IMR-90 (cell line): ENCODE data around the gene NIPAL4. TPM values are rescaled to one million over a fixed set of nuclear protein-coding genes. Genes with fewer than 3 reads are reported as not detected.

Experiments used
- ATAC-seq: fragments of 200-7000 bp; cut with Tn5 transposase; 2 replicates; pipeline ENCODE4 v1.9.1; 2020; ENCODE audit warnings: low read depth, mild to moderate bottlenecking, moderate library complexity
- BruUV-seq: library from RNA; stranded (reverse); fragments of 400-500 nt; replicated peaks from 2 replicates; lab custom pipeline; 2021; lab: Mats Ljungman, UMichigan
- CTCF ChIA-PET: fragments of 300-600 bp; formaldehyde crosslinking; extraction: SDS; loops from one replicate; lab custom pipeline; 2021; ENCODE audit warnings: antibody characterized with exemption; lab: Yijun Ruan, JAX
- POLR2A ChIA-PET: fragments of 300-600 bp; sonication (Branson Sonifier 250); formaldehyde crosslinking; loops from one replicate; lab custom pipeline; 2022; ENCODE audit warnings: antibody characterized with exemption; ENCODE audit not compliant: unreplicated experiment; lab: Charles Lee
- DNase-seq: peaks from one replicate; pipeline ENCODE4 v3.0.0; 2013
- H2AFZ ChIP-seq: replicated peaks from 2 replicates; pipeline ENCODE3; 2013; ENCODE audit warnings: low read length, mild to moderate bottlenecking; ENCODE audit not compliant: poor library complexity
- H2AK5ac ChIP-seq: 2 replicates; pipeline ENCODE4 v1.6.1; 2013; ENCODE audit warnings: low read depth, low read length, inconsistent platforms
- H2AK9ac ChIP-seq: replicated peaks from 2 replicates; pipeline ENCODE3; 2013; ENCODE audit warnings: mild to moderate bottlenecking, low read depth, low read length, moderate library complexity; ENCODE audit not compliant: poor library complexity
- H2BK120ac ChIP-seq: 2 replicates; pipeline ENCODE4 v1.6.1; 2013; ENCODE audit warnings: low read depth, low read length, inconsistent platforms
- H2BK15ac ChIP-seq: 3 replicates; pipeline ENCODE4 v1.6.1; 2013; ENCODE audit warnings: low read depth, low read length, inconsistent platforms
- H2BK20ac ChIP-seq: 2 replicates; pipeline ENCODE4 v1.6.1; 2013; ENCODE audit warnings: low read depth, mild to moderate bottlenecking, inconsistent platforms, low read length, moderate library complexity
- H2BK5ac ChIP-seq: 2 replicates; pipeline ENCODE4 v1.6.1; 2013; ENCODE audit warnings: mild to moderate bottlenecking, low read depth, low read length, inconsistent platforms; ENCODE audit not compliant: poor library complexity, severe bottlenecking
- H3K14ac ChIP-seq: replicated peaks from 2 replicates; pipeline ENCODE4 v1.6.1; 2013; ENCODE audit warnings: low read depth, low read length, inconsistent platforms
- H3K18ac ChIP-seq: 2 replicates; pipeline ENCODE4 v1.6.1; 2013; ENCODE audit warnings: low read depth, low read length, control low read depth
- H3K23ac ChIP-seq: 2 replicates; pipeline ENCODE4 v1.6.1; 2013; ENCODE audit warnings: low read depth, low read length, inconsistent platforms
- H3K27ac ChIP-seq: 2 replicates; pipeline ENCODE4 v1.5.1; 2013; ENCODE audit warnings: mild to moderate bottlenecking, control low read depth, low read length; ENCODE audit not compliant: insufficient read depth
- H3K27me3 ChIP-seq: 2 replicates; pipeline ENCODE4 v1.6.1; 2013; ENCODE audit warnings: low read length; ENCODE audit not compliant: control insufficient read depth, insufficient read depth
- H3K36me3 ChIP-seq: 2 replicates; pipeline ENCODE4 v1.6.1; 2013; ENCODE audit warnings: low read length, mixed read lengths; ENCODE audit not compliant: control insufficient read depth, insufficient read depth
- H3K4ac ChIP-seq: 2 replicates; pipeline ENCODE4 v1.6.1; 2013; ENCODE audit warnings: low read depth, low read length, inconsistent platforms
- H3K4me1 ChIP-seq: 2 replicates; pipeline ENCODE4 v1.6.1; 2013; ENCODE audit warnings: low read length, mixed read lengths; ENCODE audit not compliant: control insufficient read depth, insufficient read depth
- H3K4me2 ChIP-seq: 2 replicates; pipeline ENCODE4 v1.6.1; 2013; ENCODE audit warnings: low read depth, mild to moderate bottlenecking, control low read depth, low read length, moderate library complexity
- H3K4me3 ChIP-seq: 2 replicates; pipeline ENCODE4 v1.5.1; 2013; ENCODE audit warnings: low read depth, mild to moderate bottlenecking, control low read depth, low read length, moderate library complexity; ENCODE audit not compliant: insufficient read depth
- H3K56ac ChIP-seq: 2 replicates; pipeline ENCODE4 v1.6.1; 2013; ENCODE audit warnings: low read length, inconsistent platforms; ENCODE audit not compliant: insufficient read depth; ENCODE audit errors: extremely low read depth
- H3K79me1 ChIP-seq, 2 experiments: 2 replicates each; pipeline ENCODE4 v1.6.1; 2013; ENCODE audit warnings: low read length in 2 of 2, inconsistent platforms in 1 of 2, low read depth in 1 of 2
- H3K9ac ChIP-seq: 2 replicates; pipeline ENCODE4 v1.6.1; 2013; ENCODE audit warnings: low read depth, low read length, control low read depth
- H3K9me1 ChIP-seq: 2 replicates; pipeline ENCODE4 v1.6.1; 2013; ENCODE audit warnings: low read length, inconsistent platforms; ENCODE audit not compliant: insufficient read depth
- H3K9me3 ChIP-seq: 2 replicates; pipeline ENCODE4 v1.6.1; 2013; ENCODE audit warnings: low read length; ENCODE audit not compliant: control insufficient read depth, insufficient read depth
- H4K20me1 ChIP-seq: 2 replicates; pipeline ENCODE4 v1.6.1; 2013; ENCODE audit warnings: low read length, inconsistent platforms; ENCODE audit not compliant: insufficient read depth
- H4K5ac ChIP-seq: 2 replicates; pipeline ENCODE4 v1.6.1; 2013; ENCODE audit warnings: mild to moderate bottlenecking, low read depth, low read length, control low read depth
- H4K8ac ChIP-seq, 2 experiments: 2 replicates each; pipeline ENCODE4 v1.6.1; 2013; ENCODE audit warnings: low read depth in 2 of 2, low read length in 2 of 2, control low read depth in 1 of 2, inconsistent platforms in 1 of 2
- H4K91ac ChIP-seq: 2 replicates; pipeline ENCODE4 v1.6.1; 2013; ENCODE audit warnings: low read depth, low read length, inconsistent platforms; ENCODE audit not compliant: insufficient read depth
- BHLHE40 ChIP-seq: fragments of 150-350 bp; IDR thresholded peaks from 2 replicates; pipeline ENCODE4 v1.6.1; 2016; ENCODE audit warnings: mild to moderate bottlenecking, low read depth, low read length
- CEBPB ChIP-seq: IDR thresholded peaks from 2 replicates; pipeline ENCODE4 v1.6.1; 2012; ENCODE audit warnings: low read depth, low read length, improper control_type of control experiment
- CHD1 ChIP-seq: IDR thresholded peaks from 2 replicates; pipeline ENCODE4 v1.6.1; 2012; ENCODE audit warnings: low read depth, low read length, improper control_type of control experiment
- CTCF ChIP-seq: conservative IDR thresholded peaks from 2 replicates; pipeline ENCODE4 v1.5.1; 2012; ENCODE audit warnings: mild to moderate bottlenecking, low read depth, low read length, improper control_type of control experiment
- ELK1 ChIP-seq: fragments of 150-350 bp; IDR thresholded peaks from 2 replicates; pipeline ENCODE4 v1.6.1; 2016; ENCODE audit warnings: low read depth, mild to moderate bottlenecking, low read length, moderate library complexity, borderline replicate concordance
- FOS ChIP-seq: fragments of 150-350 bp; IDR thresholded peaks from 2 replicates; pipeline ENCODE4 v1.6.1; 2016; ENCODE audit warnings: low read depth, low read length
- MAFK ChIP-seq: IDR thresholded peaks from 2 replicates; pipeline ENCODE4 v1.6.1; 2012; ENCODE audit warnings: low read depth, low read length, improper control_type of control experiment
- MAZ ChIP-seq: IDR thresholded peaks from 2 replicates; pipeline ENCODE4 v1.6.1; 2012; ENCODE audit warnings: low read depth, mild to moderate bottlenecking, low read length, improper control_type of control experiment, moderate library complexity, borderline replicate concordance
- MXI1 ChIP-seq: IDR thresholded peaks from 2 replicates; pipeline ENCODE4 v1.6.1; 2012; ENCODE audit warnings: low read depth, mild to moderate bottlenecking, low read length, moderate library complexity, borderline replicate concordance
- NFE2L2 ChIP-seq: fragments of 150-350 bp; IDR thresholded peaks from 2 replicates; pipeline ENCODE4 v1.6.1; 2016; ENCODE audit warnings: low read depth, mild to moderate bottlenecking, low read length
- POLR2A ChIP-seq: IDR thresholded peaks from 2 replicates; pipeline ENCODE4 v1.6.1; 2012; ENCODE audit warnings: mild to moderate bottlenecking, low read depth, low read length
- RAD21 ChIP-seq: IDR thresholded peaks from 2 replicates; pipeline ENCODE4 v1.6.1; 2012; ENCODE audit warnings: low read length, improper control_type of control experiment
- RCOR1 ChIP-seq: IDR thresholded peaks from 2 replicates; pipeline ENCODE4 v1.6.1; 2012; ENCODE audit warnings: mild to moderate bottlenecking, low read length, improper control_type of control experiment; ENCODE audit not compliant: insufficient replicate concordance
- RFX5 ChIP-seq: IDR thresholded peaks from 2 replicates; pipeline ENCODE4 v1.8.0; 2012; ENCODE audit warnings: low read depth, mild to moderate bottlenecking, low read length, moderate library complexity
- SMC3 ChIP-seq: fragments of 150-350 bp; IDR thresholded peaks from 2 replicates; pipeline ENCODE4 v1.6.1; 2016; ENCODE audit warnings: low read depth, mild to moderate bottlenecking, antibody characterized with exemption, low read length, moderate library complexity
- USF2 ChIP-seq: fragments of 150-350 bp; IDR thresholded peaks from 2 replicates; pipeline ENCODE4 v1.6.1; 2017; ENCODE audit warnings: mild to moderate bottlenecking, antibody characterized with exemption, low read length, low read depth
- WGBS, 2 experiments: methylation state at CpG; one replicate each; pipeline versions ENCODE4 v1.1.5 to v1.1.7; 2013; ENCODE audit warnings: missing lambda C conversion rate in 2 of 2; ENCODE audit not compliant: insufficient read length in 1 of 2; ENCODE audit errors: extremely low coverage in 2 of 2; 5-methylcytosine and 5-hydroxymethylcytosine counted together
- dilution Hi-C: fragments of 300-500 bp; cut with HindIII; formaldehyde crosslinking; loops from one replicate; pipeline ENCODE4 v1.14.3; 2018; ENCODE audit warnings: low sequenced_read_pairs; ENCODE audit not compliant: unreplicated experiment
- in situ Hi-C: fragments of 300-500 bp; cut with MboI; formaldehyde crosslinking; loops from 3 replicates; pipeline ENCODE4 v1.14.3; 2019; ENCODE audit warnings: low sequenced_read_pairs, inconsistent platforms, mixed read lengths
- intact Hi-C: fragments of 100-400 bp; cut with micrococcal nuclease; formaldehyde crosslinking; loops from 2 replicates; pipeline ENCODE4 v1.10.0; 2022
- polyA plus RNA-seq, 3 experiments: library from polyadenylated mRNA; depleted of rRNA; stranded (reverse); fragments of >200 nt; gene quantifications; 2 replicates each; pipeline ENCODE4 v1.2.3, GENCODE V29; 2012; ENCODE audit warnings: low replicate concordance in 1 of 3
- total RNA-seq: library from RNA; depleted of rRNA; stranded (reverse); fragments of >200 nt; gene quantifications from 2 replicates; pipeline ENCODE4 v1.2.3, GENCODE V29; 2012

Gene NIPAL4
- total and polyA plus RNA-seq, 2 of the 4 experiments (the other 2 are of a cell fraction): 0.18 to 0.39 TPM

- no peak overlapping the region for H2AK9ac ChIP-seq
- H2BK5ac ChIP-seq: no peak overlapping the region
- no peak overlapping the region for H3K4ac ChIP-seq
- no peak overlapping the region for H4K5ac ChIP-seq
- no peaks in the 10 kb centered on the region for H3K4me1 ChIP-seq
- H3K23ac ChIP-seq: no peak overlapping the region
- H3K79me1 ChIP-seq: peaks cover 22 to 44% of the 10 kb centered on the region in 2 experiments
- H2AK5ac ChIP-seq: no peak overlapping the region
- H3K27me3 ChIP-seq: no peaks in the 10 kb centered on the region
- no peak overlapping the region for H3K18ac ChIP-seq
- no peak overlapping the region for H4K8ac ChIP-seq
- no peak overlapping the region for H3K4me2 ChIP-seq
- DNase-seq (no peak), ATAC-seq (no peak)
- H2BK15ac ChIP-seq: no peak overlapping the region
- no peak overlapping the region for H2BK20ac ChIP-seq
- no peak overlapping the region for H3K56ac ChIP-seq
- dilution Hi-C loops: no loop called here
- H3K9me1 ChIP-seq: peaks cover 11% of the 10 kb centered on the region
- H3K4me3 ChIP-seq: no peak overlapping the region
- H3K9me3 ChIP-seq: no peaks in the 10 kb centered on the region
- intact Hi-C loops: no loop called here
- H2AFZ ChIP-seq: no peak overlapping the region
- ChIA-PET CTCF (no interaction called here), POLR2A (no interaction called here)
- H4K91ac ChIP-seq: no peak overlapping the region
- H3K36me3 ChIP-seq: peaks cover 43% of the 10 kb centered on the region
- no TSS peak for BruUV-seq
- H3K27ac ChIP-seq: no peak overlapping the region
- in situ Hi-C loops: no loop called here
- TF ChIP-seq MAFK (no peak), CHD1 (no peak), CEBPB (no peak), CTCF (no peak), ELK1 (no peak), RCOR1 (no peak), RAD21 (no peak), MXI1 (no peak), NFE2L2 (no peak), SMC3 (no peak), BHLHE40 (no peak), MAZ (no peak), USF2 (no peak), RFX5 (no peak), FOS (no peak), POLR2A (no peak)
- peaks cover 8% of the 10 kb centered on the region; the same call in 1 of the 2 replicates for H4K20me1 ChIP-seq
- 90% methylated on average over 2 of the region's 10 CpGs; no CpG with 5 or more reads in 1 of the 2 experiments for WGBS, 2 experiments
- H3K14ac ChIP-seq: no peak overlapping the region
- no peak overlapping the region for H2BK120ac ChIP-seq
- no peak overlapping the region for H3K9ac ChIP-seq
Measured at GRCh38 chr5:157497875-157498611, 38.0 kb downstream of the NIPAL4 start.
